Measurements from ENCODE around the gene GAL. TPM values are rescaled to one million over a fixed set of nuclear protein-coding genes. Genes with fewer than 3 reads are reported as not detected.

The GAL gene
- total RNA-seq, 4 donors from 2014 or later: 1.9 to 14.1 TPM; not detected in 2

DNA sequence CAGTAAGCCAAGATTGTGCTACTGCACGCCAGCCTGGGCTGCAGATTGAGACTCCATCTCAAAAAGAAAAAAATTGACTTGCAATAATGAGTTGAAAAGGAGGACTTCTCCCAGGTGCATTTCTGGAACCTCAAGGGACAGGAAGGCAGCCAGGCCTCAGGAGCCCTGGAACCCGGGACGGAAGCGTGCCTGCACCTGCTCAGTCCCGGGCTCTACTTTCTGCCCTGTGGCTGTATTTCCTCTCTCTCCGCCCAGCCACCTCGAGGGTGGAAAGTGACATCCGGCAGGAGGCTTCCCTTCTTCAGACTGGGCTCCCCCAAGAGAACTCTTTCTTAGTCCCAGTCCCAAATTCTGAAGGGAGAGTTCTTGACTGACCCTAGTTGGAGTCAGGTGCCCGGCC, 20.2 kb upstream of the GAL start:
- WGBS, 2 donors (ENCODE audit: low coverage in 1 of 2): 86% methylated on average over 9 of the region's 9 CpGs; no CpG with 5 or more reads in 1 of the 2 donors

DNA sequence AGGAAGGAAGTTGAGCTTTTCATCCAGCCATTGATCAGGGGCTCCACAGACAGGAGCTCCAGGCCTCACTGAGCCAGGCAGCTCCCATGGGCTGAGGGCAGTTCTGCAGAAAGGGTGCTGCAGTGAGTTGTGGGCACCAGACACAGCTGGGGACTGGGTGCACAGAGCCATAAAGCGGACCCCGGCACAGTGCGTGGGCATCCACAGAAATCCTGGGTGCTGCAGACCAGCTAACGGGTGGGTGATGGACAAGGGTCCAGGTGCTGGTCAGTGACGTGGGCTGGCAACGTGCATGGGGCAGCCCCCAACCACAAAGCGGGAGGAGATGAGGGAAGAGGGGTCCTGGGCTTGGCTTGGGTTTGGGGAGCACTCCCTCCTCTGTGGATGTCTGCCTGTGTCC, 19.4 kb upstream of the GAL start:
- H3K27ac ChIP-seq: no peak overlapping the region
- 85% methylated on average over 7 of the region's 7 CpGs; no CpG with 5 or more reads in 1 of the 2 donors for WGBS, 2 donors (ENCODE audit: low coverage in 1 of 2)
- no peaks in the 10 kb centered on the region for H3K36me3 ChIP-seq
- no peaks in the 10 kb centered on the region for H3K27me3 ChIP-seq
- H3K4me1 ChIP-seq: no peaks in the 10 kb centered on the region
- no peak for TF ChIP-seq EP300 (IDR thresholded peaks at IDR 0.05; ENCODE audit: low read depth)
- TF ChIP-seq, protein P1, sequence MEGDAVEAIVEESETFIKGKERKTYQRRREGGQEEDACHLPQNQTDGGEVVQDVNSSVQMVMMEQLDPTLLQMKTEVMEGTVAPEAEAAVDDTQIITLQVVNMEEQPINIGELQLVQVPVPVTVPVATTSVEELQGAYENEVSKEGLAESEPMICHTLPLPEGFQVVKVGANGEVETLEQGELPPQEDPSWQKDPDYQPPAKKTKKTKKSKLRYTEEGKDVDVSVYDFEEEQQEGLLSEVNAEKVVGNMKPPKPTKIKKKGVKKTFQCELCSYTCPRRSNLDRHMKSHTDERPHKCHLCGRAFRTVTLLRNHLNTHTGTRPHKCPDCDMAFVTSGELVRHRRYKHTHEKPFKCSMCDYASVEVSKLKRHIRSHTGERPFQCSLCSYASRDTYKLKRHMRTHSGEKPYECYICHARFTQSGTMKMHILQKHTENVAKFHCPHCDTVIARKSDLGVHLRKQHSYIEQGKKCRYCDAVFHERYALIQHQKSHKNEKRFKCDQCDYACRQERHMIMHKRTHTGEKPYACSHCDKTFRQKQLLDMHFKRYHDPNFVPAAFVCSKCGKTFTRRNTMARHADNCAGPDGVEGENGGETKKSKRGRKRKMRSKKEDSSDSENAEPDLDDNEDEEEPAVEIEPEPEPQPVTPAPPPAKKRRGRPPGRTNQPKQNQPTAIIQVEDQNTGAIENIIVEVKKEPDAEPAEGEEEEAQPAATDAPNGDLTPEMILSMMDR (IDR thresholded peaks at IDR 0.05): no peak
- no peak for TF ChIP-seq POLR2AphosphoS5 (IDR thresholded peaks at IDR 0.05)
- TF ChIP-seq POLR2A (IDR thresholded peaks at IDR 0.05): no peak
- H3K9me3 ChIP-seq: no peaks in the 10 kb centered on the region
- in situ Hi-C loops (cut with MboI; ENCODE audit: low pct_ligation_motif_present in 1 of 4, low pct_unique_long_range_greater_than_20kb in 1 of 4, low sequenced_read_pairs in 3 of 4) (no loop called here), intact Hi-C loops (cut with DNase I; ENCODE audit: low total_unique reads) (no loop called here)
- DNase-seq: no peak
- no peak overlapping the region for H3K4me3 ChIP-seq

More for the DNA sequence above, 20.2 kb upstream of the GAL start:
- no peaks in the 10 kb centered on the region for H3K27me3 ChIP-seq
- TF ChIP-seq POLR2A (IDR thresholded peaks at IDR 0.05) (no peak), POLR2AphosphoS5 (IDR thresholded peaks at IDR 0.05) (no peak), EP300 (IDR thresholded peaks at IDR 0.05; ENCODE audit: low read depth) (no peak)
- TF ChIP-seq, protein P1 (IDR thresholded peaks at IDR 0.05): no peak
- H3K4me3 ChIP-seq: no peak overlapping the region
- no peak overlapping the region for H3K27ac ChIP-seq
- no peaks in the 10 kb centered on the region for H3K4me1 ChIP-seq
- no peaks in the 10 kb centered on the region for H3K9me3 ChIP-seq
- in situ Hi-C loops (cut with MboI; ENCODE audit: low pct_ligation_motif_present in 1 of 4, low pct_unique_long_range_greater_than_20kb in 1 of 4, low sequenced_read_pairs in 3 of 4): no loop called here
- intact Hi-C loops (cut with DNase I; ENCODE audit: low total_unique reads): no loop called here
- H3K36me3 ChIP-seq: no peaks in the 10 kb centered on the region
- DNase-seq: no peak

DNA sequence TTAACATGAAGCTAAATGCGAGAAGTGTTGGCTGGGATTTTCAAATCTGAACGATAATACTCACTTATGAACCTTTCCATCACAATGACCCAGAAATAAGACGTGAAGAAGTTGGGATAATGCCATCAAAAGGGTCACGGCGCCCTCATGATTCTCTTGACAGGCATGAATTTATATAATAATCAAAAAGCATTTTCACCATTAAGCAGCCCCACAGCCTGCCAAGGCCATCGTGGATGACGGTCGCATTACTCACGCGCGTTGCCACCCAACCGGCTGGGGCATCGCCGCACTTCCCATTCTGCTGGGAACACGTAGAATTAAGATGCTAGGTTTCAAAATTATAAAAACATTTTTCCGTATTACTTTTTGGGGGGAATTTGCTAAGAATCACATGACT, 18.9 kb upstream of the GAL start:
- Histone ChIP-seq H3K4me3 (no peak overlapping the region), H3K27ac (no peak overlapping the region), H3K27me3 (no peaks in the 10 kb centered on the region), H3K36me3 (no peaks in the 10 kb centered on the region), H3K4me1 (no peaks in the 10 kb centered on the region), H3K9me3 (no peaks in the 10 kb centered on the region)
- TF ChIP-seq EP300 (IDR thresholded peaks at IDR 0.05; ENCODE audit: low read depth) (no peak), POLR2AphosphoS5 (IDR thresholded peaks at IDR 0.05) (no peak), POLR2A (IDR thresholded peaks at IDR 0.05) (no peak)
- TF ChIP-seq, protein P1 (IDR thresholded peaks at IDR 0.05): no peak
- no peak for DNase-seq
- in situ Hi-C loops (cut with MboI; ENCODE audit: low pct_ligation_motif_present in 1 of 4, low pct_unique_long_range_greater_than_20kb in 1 of 4, low sequenced_read_pairs in 3 of 4): no loop called here
- WGBS, 2 donors (ENCODE audit: low coverage in 1 of 2): 84 to 85% methylated on average over 8 to 16 of the region's 16 CpGs
- intact Hi-C loops (cut with DNase I; ENCODE audit: low total_unique reads): no loop called here

DNA sequence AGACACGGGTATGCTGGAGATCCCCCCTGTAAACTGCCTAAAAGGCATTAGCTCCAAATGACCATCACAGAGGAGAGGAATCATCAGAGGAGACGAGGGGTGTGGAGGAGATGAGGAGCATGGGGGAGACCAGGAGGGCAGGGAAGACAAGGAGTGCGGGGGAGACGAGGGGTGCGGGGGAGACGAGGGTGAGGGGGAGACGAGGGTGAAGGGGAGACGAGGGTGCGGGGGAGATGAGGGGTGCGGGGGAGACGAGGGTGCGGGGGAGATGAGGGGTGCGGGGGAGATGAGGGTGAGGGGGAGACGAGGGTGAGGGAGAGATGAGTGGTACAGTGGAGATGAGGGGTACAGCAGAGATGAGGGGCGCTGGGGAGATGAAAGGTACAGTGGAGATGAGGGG, 17.5 kb upstream of the GAL start:
- intact Hi-C loops (cut with DNase I; ENCODE audit: low total_unique reads) (no loop called here), in situ Hi-C loops (cut with MboI; ENCODE audit: low pct_ligation_motif_present in 1 of 4, low pct_unique_long_range_greater_than_20kb in 1 of 4, low sequenced_read_pairs in 3 of 4) (no loop called here)
- H3K27me3 ChIP-seq: no peaks in the 10 kb centered on the region
- no peaks in the 10 kb centered on the region for H3K36me3 ChIP-seq
- DNase-seq: peak; percentile 16
- WGBS, 2 donors (ENCODE audit: low coverage in 1 of 2): 48 to 72% methylated on average over 2 to 8 of the region's 15 CpGs
- H3K9me3 ChIP-seq: no peaks in the 10 kb centered on the region
- no peaks in the 10 kb centered on the region for H3K4me1 ChIP-seq
- no peak overlapping the region for H3K27ac ChIP-seq
- no peak overlapping the region for H3K4me3 ChIP-seq
- TF ChIP-seq, protein P1 (IDR thresholded peaks at IDR 0.05): no peak
- no peak for TF ChIP-seq POLR2A (IDR thresholded peaks at IDR 0.05)
- TF ChIP-seq EP300 (IDR thresholded peaks at IDR 0.05; ENCODE audit: low read depth): no peak
- no peak for TF ChIP-seq POLR2AphosphoS5 (IDR thresholded peaks at IDR 0.05)

Data from transverse colon (tissue), 4 donors.